AG08395 (cell line): ENCODE measurements around the gene GYPA.
"Not testable (repeated sequence)": the region's sequence is repeated elsewhere in the genome, so short reads cannot be mapped to it uniquely, and the experiment has no call there.

Source experiments
- DNase-seq: peaks from one replicate; pipeline ENCODE4 v3.0.0; 2012; ENCODE audit warnings: mixed read lengths, low spot score

Gene GYPA

DNA sequence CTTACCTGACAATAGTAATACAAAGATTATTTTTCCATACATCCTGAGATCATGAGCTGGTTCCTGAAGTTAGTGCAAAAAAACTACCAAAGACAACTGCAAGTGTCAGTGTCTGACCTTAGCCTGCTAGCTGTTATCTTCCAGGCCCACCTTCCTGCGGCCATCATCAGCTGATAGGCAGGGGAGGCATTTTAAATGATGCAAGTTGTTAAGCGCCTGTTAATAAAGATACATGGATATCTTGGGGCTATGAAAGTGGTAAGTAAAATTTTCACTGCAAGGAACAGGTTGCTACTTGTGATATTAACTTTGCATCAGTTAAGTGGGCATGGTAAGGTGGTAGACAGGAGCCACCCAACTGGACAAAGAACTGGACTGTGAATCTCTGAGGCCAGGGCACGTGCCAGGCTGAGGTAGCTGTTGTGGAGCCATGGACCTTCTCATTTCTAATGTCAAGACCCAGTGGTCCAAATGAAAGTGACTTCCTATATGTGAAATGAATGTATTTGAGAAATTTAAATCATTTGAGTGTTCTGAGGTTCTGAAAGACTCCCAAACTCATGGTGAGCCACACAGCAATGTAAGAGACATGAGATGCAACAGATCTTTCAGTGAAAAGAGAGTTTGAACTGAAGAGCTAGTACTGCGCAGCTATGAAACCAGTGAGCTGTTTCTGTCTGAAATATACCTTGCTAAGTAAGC lies at the start of gene GYPA:
Gene GYPA (minus strand): TSS at position 125 of the 702 bp plus-strand sequence. CDS start 83 bp downstream, at position 42.
- DNase-seq: not testable (repeated sequence)

DNA sequence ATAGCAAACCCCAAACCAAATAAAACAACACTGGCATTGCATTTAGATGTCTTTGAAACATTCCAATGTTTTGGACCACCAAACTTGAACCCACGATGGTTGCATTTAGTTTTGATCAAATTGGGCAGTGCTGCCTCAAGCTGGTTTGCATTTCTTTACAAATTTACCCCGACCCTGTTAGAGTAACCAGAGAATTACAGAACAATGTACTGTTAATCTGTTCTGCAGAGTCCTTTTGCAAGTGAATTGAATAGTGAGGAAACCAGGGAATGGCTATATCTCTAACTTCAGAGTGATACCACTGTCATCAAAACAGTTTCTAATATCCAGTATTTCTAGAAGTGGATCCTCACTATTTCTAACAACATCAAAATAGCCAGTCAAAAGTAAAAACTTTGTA lies 49.5 kb upstream of the GYPA start:
- no peak for DNase-seq

DNA sequence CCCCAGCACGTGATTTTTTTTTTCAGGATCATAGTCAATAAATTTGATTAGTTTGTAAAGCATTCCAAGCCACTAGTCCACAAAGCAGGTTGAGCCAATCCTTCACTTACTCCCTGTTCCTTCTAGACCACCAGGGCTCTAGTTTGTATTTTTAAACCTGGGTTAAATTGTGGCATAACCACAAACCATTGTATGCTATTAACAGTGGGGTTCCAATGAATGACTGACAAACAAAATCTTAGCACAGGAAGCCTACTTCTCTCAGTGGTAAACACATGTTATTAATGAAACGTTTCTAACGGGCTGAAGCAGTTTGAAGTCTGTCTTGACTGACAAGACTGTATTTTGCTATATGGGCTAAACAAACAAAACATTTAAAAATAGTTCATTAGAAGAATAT lies 48.6 kb upstream of the GYPA start:
- no peak for DNase-seq

DNA sequence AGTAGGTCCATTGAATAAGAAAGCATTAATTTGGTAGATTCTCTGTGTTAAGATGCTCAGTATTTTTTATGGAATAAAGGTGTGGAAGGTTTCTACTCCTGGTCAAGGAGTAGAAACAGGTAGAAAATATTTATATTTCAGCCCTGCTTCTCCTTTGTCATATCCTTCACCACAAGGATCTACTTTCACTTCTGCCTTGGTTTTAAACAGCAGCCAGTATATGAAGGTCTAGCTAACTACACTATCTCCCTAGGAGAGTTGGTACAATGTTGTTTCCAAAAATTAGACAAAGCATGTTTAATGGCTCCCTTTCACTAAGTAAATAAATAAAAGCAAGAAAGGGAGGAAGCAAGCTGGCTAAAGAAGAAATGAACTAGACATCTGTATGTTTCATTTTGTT lies 44.6 kb upstream of the GYPA start:
- no peak for DNase-seq

DNA sequence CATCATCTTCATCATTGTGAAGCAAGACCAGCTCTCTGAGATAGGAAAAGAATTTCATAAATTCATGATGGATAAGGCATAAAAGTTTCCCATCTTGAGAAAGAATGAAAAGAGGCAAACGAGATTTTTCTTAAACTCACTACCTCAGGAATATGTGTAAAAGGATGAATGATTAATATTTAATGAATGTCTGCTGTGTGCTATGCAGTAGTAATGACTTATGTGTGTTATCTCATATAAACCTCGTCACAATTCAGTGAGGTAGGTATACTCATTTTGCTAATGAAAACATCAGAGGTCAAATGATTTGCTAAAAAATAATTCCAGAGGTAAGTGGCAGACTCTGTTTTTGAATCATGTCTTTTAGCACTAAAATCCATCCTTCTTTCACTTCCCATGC lies 42.6 kb upstream of the GYPA start:
- no peak for DNase-seq

DNA sequence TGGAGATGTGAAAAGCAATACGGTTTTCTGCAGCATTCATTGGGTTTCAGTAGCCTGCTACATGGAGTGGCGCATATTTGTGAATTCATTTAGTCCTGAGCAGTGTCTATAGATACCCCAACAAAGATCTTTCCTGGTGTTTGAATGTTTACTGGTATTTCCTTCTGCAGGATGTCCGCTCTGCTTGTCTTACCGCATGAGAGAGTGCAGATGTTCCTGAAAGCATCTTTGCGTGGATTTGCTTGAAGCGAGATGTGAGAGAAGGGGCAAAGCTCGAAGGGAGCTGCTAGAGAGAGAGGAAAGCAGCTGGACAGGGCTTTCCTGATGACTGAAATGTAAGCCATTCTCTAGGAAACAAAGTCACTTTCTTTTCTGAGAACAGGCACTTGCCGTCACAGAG lies 40.9 kb upstream of the GYPA start:
- no peak for DNase-seq

DNA sequence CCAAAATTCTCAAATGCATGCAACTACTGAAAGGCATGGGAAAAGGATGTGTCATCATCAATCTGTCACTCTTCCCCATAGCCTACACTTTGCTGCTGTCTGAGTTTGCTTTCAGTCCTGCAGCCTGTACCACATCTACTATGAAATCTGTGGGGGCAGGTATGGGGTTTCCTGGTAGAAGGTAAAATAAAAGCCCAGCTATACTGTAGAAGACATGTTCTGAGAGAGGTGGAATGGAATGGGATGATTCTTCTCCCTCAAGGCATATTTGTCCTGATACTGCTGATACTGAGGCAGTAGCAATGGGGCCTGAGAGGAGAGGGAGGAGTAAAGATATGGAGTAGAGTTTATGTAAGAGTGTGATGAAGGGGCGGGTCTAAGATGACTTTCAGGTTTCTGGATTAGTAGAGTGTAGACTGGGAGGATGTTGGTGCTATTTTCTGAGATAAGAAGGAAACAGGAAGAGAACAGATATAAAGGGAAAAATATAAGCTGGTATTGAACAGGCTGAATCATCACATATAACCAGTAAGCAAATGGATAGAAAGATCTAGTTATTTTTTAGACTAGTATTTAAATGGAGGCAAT lies 38.7 kb upstream of the GYPA start:
- no peak for DNase-seq

DNA sequence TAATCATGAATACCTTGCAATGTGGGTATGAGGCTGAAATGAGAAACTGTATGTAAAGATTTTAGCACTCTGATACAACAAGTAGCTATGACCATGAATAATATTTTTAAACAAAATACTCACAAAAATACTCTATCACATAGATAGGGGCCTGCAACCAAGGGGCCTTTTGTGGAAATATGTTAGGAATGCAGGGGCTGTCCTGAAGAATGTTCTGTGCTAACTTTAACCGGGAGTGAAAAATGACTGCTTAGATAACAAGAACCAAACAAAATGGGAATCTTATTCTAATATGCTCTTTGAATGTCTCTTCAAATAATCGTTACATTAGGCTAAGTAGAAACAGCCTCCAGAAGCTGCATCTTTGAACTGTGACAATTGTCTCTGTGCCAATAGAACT lies 37.9 kb upstream of the GYPA start:
- no peak for DNase-seq

DNA sequence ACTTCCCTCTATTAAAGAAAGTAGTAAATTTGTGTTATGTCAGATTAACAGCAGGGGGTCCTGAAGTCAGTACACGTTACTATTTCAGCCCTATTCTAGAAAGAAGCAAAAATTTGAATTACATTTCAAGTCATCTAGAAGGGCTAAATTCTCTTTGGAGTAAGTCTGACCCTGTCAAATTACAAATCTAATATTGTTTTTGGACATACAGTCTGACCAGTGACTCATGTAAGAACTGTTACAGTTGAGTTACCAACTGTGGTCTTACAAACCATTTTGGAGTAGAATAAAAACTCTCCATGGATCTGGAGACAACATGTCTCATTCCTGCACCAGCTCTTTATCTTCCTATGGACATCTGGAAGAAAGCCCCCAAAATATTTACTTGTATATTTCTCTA lies 36.0 kb upstream of the GYPA start:
- DNase-seq: no peak

DNA sequence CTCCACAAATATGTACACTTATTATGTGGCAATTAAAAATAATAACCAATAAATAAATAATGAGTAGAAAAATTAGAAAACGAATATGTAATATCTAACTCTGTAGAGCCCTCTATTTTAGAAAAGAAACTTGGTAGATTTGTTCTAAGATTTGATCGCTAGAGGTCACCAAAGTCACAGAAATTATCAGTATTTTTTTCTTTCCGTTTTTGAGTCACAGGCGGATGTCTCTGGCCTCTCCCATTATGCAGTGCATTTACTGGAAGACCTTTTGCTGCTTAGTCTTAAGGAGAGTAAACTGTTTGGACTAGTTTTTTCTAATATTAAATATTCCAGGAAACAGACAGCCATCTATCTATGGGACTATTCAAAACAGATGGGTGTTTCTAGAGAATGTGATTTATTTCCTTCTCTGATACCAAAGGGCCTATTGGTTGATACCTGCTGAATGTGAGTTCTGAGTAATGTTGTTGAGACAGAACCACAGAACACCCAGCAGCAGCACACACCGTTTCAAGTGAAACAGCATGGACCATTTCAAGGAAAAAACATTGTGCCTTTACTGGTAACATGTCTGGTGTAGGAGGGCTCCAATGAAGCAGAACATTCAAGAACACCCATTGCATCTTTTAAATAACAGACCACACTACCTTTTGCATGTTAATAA lies 34.0 kb upstream of the GYPA start:
- DNase-seq: peak; percentile 65

DNA sequence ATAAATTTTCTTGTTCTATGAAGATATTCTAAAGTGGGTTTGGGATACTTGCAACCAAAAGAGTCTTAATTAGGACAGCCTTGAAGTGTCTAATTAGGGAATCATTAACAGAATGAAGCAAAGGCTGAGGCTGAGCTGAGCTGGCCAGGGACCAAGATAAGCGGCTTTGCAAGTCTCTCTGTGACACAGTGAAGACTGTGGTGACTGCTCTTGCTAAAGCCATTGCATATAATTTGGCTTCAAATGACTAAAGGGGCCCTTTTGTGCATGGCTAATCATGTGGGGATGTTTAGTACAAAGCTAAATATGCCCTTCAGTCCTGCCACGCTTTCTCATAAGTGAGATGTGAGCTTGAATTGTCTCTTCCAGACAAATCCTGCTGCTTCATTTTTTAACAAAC lies 31.2 kb upstream of the GYPA start:
- DNase-seq: no peak

DNA sequence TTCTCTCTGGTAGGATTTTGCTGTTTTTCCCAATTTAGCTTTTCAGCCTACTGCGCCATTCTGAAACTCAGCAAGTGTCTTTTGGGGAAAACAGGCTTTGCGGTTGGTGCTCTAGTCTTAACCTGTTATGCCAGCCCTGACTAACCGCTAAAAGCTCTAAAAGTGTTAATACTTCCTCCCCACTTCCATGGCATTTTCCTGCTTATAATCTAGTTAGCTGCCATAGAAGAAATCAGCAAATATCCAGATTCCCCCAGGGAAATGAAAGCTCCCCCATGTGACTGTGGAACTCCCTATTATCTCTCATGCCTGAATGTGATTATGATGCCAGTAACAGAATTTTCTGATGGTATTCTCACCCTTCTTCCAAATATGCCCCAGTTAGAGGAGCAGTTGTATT lies 28.7 kb upstream of the GYPA start:
- no peak for DNase-seq

DNA sequence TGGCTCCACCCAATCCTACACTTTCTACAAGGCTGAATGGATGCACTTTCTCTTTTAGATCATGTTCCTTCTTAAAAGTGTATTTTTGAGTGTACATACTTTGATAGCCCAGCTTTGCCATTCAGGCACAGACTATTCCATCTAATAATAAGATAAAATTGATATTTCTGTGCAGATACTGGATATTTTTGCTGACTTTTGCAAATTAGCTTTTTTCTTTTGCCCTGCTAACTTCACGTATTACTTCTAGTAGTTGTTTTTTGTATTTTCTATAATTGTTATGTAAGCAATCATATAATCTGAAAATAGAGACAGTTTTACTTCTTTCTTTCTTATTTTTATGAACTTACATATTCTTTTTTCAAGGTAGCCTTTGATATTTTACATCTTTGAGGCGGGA lies 13.5 kb upstream of the GYPA start:
- no peak for DNase-seq

DNA sequence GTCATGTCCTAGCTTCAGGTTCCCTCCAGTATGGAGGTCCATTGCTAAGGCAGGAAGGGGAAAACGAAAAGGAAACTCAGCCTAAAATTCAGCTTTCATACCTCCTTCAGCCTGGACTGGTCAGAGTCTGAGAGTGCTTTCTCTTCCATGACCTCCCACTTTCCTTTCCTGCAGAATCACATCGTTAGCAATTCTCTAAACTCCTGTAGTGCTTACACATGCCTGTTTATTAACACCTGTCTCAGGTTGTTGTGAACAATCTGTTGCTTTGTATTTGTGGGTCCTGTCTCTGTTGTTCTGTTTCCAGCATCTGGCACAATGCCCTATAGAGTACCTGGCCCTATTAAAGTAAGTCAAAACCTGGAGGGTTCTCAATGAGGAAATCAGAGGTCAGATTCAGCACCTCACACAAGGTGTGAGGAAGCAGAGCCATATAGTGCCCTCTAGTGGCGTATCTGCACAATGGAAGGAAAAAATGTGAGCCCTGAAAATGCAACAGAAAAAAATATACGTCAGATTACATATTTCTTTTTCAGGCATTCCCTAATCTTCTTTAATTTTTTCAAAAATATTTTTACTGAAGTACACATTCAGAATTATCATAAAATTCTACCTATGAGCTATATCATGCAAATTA lies 2.3 kb upstream of the GYPA start:
- DNase-seq: not testable (repeated sequence)

DNA sequence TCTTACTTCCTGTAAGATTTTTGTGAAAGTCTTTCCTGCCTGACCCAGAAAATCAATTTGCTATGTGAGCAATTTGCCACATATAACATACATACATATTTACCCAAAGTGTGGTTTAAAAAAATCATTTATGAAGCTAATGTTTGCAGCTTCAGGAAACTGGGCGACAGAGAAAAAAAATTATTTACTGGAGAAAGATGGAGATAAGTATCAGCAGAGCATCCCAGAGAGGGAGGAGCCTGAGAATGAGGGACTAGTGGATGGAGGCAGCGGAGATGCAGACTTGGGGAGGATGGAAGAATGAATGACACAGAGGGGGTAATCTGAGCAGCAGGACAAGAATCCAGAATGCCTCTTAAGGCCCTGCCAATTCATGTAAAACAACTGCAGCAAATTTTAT lies 975 bp upstream of the GYPA start:
- DNase-seq: no peak

DNA sequence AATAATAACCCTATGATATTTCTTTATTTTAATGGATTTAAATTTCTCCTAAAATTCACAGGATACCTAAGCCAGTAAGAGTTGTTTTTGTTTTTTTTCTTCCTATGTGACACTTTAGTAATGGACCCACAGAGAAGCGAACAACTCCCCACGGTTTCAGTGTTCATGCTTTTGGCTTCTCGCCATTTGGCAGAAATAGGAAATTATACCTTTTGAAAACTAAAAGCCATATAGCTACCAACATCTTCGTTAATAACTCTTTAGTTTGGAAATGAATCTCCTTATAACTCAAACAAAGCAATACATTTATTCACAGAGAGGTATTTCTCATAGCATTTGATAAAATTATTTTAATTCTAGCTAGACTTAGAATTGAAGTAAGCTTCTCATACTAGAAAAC lies 527 bp downstream of the GYPA start:
- DNase-seq: not testable (repeated sequence)

DNA sequence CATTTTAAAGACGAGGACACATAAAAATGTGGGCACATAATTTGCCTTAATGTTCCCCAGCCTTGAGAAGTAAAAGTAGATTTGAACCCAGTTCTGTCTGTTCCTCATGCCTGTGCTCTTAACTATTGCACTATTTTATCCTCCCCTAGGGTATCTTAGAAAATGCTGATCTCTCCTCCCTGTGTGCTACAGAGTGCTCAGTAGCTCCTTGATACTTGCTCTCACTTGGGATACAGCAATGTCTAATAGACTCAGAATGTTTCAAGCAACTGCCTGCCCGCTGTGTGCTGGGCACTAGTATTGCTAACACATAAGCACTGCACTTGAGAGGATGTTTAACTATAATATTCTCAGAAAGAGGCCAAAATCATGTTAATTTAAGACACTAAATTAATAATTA lies 971 bp downstream of the GYPA start:
- not testable (repeated sequence) for DNase-seq

DNA sequence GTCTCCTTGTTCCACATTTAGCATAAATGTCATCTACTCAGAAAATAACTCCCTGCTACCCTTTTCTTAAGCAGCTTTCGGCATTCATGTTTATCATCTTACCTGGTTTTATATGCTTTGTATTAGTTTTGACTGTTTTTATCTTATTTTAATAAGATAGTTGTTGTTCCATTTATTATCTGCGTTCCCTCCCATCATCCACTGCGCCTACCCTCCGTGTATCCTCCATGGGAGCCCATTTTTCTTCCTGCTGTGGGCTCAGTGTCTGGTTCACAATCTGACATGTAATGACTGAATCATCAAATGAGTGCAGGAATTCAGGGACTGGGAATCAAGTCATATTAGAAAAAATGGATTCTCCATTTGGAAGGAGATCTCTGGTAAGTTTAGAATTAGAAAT lies 2.3 kb downstream of the GYPA start:
- not testable (repeated sequence) for DNase-seq

DNA sequence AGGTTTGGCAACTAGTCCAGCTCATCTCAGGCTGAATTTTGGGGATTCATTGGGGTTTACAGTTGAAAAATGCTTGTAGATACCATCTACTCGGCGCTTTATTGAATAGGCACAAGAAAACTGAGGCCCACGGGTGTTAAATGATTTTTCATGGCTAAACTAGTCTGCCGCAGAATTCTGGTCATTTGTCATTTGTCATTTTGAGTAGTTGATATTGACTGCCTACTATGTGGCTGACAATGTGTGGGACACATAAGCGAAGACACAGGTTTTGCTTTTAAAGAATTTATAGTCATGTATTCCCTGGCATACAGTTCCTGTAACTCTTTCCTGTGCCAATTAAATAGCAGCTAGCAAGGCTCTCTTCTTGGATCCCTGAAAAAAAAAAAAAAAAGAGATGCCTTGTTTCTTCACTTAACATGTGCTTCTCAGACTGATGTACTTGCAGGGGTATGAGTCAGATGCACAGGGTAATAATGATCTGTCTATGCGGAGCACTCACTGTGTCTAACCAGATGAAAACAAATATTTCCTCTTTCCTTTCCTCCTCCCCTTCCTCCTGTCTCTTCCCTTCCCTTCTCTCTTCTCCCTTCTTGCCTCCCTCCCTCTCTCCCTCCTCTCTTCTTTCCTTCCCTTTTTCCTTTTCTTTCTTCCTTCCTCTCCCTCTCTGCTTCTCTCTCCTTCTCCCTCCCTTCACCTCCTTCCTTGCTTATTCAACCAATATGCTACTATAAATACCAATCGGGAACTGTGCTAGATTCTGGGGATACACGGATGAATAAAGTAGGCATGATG lies 3.2 kb downstream of the GYPA start:
- not testable (repeated sequence) for DNase-seq

DNA sequence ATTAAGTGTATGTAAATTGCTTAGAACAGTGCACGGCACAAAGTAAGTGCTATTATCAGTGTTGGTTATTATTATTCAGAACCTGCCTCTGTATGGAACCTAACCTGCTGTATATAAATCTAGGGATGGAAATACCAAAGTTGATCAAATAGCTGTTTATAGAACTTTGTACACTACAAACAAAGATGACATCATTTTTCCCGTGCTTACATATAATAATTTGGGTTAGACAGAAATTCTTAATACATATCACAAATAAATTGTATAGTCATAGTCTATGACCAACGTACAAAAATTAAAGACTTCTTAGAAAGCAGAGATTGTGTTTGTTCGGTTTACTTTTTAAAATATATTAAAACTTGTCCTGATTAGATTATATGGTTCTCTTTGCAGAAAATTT lies 4.3 kb downstream of the GYPA start:
- not testable (repeated sequence) for DNase-seq

DNA sequence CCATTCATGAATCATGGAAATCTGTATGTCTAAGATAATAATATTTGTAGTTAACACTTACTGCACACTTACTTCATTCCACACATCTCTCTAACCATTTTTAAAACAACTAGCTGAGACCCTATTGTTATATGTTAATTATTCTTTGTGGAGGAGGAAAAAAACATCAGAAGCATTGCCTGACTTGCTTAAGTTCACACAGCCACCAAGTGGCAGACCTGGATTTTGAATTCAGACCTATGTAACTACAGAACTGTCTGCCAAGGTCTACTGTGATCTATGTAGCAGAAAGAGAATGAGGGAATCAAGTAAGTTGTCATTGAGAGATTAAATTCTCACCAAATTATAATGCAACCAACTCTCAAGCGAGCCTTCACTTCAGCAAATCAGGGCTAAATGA lies 10.4 kb downstream of the GYPA start:
- DNase-seq: not testable (repeated sequence)

DNA sequence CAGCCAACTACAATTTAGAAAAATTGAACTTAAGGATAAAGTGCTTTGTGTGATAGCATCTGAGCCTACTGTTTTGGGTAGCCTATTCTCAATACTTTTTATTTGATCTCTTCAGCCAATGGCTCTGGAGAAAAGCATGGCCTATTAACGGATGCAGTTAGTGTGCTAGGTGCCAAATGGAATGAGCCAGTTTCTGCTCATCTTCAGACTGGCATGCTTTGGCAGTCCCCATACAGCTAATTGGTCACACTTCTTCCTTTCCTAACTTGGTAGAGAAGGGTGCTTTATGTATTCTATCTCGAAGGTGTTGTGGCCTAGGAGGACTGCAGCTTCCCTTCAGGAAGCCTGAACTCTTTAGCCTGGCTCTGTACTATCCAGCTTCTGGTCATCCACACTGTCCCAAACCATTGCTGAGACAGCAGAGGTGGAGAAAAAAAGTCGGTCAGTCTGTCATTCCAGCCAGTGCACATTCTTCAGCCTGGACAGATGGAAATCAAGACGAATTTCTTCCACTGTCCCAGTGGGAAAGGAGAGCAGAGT lies 11.1 kb downstream of the GYPA start:
- DNase-seq: not testable (repeated sequence)
